Smooth muscle cell of trachea (primary cell): ENCODE measurements around the gene COG8. TPM values are rescaled to one million over a fixed set of nuclear protein-coding genes. Genes with fewer than 3 reads are reported as not detected.

Source experiments
- total RNA-seq: library from RNA; depleted of rRNA; stranded (reverse); fragments of >200 nt; gene quantifications from 2 replicates; pipeline ENCODE4 v1.2.1, GENCODE V29; 2014

The COG8 gene, protein sequence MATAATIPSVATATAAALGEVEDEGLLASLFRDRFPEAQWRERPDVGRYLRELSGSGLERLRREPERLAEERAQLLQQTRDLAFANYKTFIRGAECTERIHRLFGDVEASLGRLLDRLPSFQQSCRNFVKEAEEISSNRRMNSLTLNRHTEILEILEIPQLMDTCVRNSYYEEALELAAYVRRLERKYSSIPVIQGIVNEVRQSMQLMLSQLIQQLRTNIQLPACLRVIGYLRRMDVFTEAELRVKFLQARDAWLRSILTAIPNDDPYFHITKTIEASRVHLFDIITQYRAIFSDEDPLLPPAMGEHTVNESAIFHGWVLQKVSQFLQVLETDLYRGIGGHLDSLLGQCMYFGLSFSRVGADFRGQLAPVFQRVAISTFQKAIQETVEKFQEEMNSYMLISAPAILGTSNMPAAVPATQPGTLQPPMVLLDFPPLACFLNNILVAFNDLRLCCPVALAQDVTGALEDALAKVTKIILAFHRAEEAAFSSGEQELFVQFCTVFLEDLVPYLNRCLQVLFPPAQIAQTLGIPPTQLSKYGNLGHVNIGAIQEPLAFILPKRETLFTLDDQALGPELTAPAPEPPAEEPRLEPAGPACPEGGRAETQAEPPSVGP
- total RNA-seq: 43.3 and 73.3 TPM in 2 replicates

GRCh38 chr16:69339289-69340094 lies at the start of gene COG8, which contains the start of gene NIP7:
Gene COG8, minus strand, starts transcription at chr16:69339564. Its CDS starts 12 bp downstream, at chr16:69339552.
Gene NIP7, plus strand, starts transcription at chr16:69339772. Its CDS starts 58 bp downstream, at chr16:69339830.

DNA sequence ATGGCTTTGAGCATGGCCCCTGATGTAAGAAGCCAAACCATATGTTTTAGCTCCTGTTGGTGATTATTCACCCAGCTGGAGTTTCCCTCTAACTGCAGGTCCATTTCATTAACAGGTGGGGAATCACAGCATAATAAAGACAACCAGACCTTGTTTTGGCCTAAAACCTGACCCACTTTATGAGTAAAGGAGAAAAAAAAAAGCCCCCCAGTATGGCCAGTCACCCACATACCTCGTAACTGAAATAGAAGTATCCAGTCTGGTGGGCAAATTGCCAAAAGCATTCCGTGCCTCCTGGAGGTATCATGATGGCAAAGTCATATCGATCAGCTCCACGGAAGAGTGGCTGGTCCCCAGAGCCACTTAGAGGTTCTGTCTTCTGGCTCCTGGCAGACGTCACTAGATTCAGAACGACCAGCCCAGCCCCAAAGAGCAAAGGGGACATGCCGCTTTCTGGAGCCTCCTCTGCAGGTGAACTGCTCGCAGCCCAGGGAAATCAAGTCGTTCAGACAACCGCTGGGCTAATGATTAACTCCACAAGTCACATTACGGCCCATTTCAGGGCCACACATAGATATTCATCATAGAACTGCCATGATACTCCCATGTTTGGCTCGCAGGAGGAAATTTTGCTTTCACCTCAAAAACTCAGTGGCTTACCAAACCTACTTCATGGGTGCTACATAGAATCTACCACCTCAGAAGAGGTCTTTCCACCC lies 12.1 kb upstream of the COG8 start, which contains the start of gene TMED6:
Gene TMED6 (minus strand): TSS at position 478 of the 719 bp plus-strand sequence. CDS start 33 bp downstream, at position 445.

GRCh38 chr16:69330286-69331109 lies 8.9 kb downstream of the COG8 start, which contains the start of gene PDF:
Gene PDF, minus strand, starts transcription at chr16:69330588. Its CDS starts 18 bp downstream, at chr16:69330570.

DNA sequence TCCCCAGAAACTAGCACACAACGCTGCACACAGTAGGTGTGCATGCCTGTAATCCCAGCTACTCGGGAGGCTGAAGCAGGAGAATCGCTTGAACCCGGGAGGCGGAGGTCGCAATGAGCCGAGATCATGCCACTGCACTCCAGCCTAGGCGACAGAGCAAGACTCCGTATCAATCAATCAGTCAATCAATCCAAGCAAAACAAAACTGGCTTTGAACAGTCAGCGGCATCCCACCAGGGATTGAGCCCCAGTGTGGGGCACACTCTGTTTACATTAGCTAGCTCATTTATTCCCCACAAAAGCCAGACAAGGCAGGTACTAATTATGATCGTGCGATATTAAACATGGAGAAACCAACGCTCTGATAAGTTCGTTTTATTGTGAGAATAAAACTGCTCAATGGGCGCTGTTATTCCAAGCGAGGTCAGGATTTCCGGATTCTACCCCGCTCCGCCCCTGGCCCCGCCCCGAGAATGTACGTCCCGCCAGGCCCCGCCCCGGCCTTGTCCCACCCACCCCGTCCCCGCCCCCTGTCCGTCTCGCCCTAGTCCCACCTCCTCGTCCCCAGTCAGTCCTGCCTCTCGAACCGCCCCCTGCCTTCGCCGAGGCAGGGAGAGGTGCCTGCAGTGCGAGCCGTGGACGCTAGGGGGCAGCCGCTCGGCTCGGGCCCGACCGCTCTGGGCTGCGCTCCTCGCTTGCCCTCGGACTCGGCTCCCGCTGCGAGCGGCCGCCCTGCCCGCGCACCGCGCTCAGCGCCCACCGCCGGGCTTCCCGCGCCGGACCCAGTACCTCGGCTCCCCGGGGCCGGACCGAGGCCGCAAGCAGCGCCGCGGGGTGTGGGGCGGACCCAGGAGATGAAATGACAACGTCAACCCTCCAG lies 28.5 kb downstream of the COG8 start, which contains the start of gene VPS4A:
Gene VPS4A (plus strand): TSS at position 698 of the 880 bp plus-strand sequence. CDS start 162 bp downstream, at position 860.

Other genes with a start within 250 kb of the COG8 start
- gene HAS3, start 233.9 kb downstream of the COG8 start, total RNA-seq: 0.66 and 1.5 TPM in 2 replicates
- gene CHTF8, start 207.0 kb downstream of the COG8 start, total RNA-seq: 66.7 and 69.1 TPM in 2 replicates
- 16.5 and 17.6 TPM in 2 replicates for gene UTP4, start 206.9 kb downstream of the COG8 start, total RNA-seq
- gene SNTB2, start 152.4 kb downstream of the COG8 start, total RNA-seq: 69.4 and 127 TPM in 2 replicates
- 31.6 and 33.3 TPM in 2 replicates for gene VPS4A, start 28.2 kb downstream of the COG8 start, total RNA-seq
- gene PDF, start 9.0 kb downstream of the COG8 start, total RNA-seq: 13.7 and 18.2 TPM in 2 replicates
- gene NIP7, start 208 bp upstream of the COG8 start, total RNA-seq: 17.9 and 19.6 TPM in 2 replicates
- gene TMED6, start 12.2 kb upstream of the COG8 start, total RNA-seq: 0.29 and 0.66 TPM in 2 replicates
- gene TERF2, start 46.4 kb upstream of the COG8 start, total RNA-seq: 9.6 and 11.4 TPM in 2 replicates
- gene CYB5B, start 85.1 kb upstream of the COG8 start, total RNA-seq: 54.1 and 94.8 TPM in 2 replicates
- 24.3 and 27.9 TPM in 2 replicates for gene NFAT5, start 226.4 kb upstream of the COG8 start, total RNA-seq